NCI-H2171 (cell line): Measurements from ENCODE around the gene ASCC2.
"Not testable (repeated sequence)": the region's sequence is repeated elsewhere in the genome, so short reads cannot be mapped to it uniquely, and the experiment has no call there.

ENCODE experiments used
- DNase-seq: peaks from one replicate; lab custom pipeline; 2025; lab: John Stamatoyannopoulos, UW

ASCC2 gene

DNA sequence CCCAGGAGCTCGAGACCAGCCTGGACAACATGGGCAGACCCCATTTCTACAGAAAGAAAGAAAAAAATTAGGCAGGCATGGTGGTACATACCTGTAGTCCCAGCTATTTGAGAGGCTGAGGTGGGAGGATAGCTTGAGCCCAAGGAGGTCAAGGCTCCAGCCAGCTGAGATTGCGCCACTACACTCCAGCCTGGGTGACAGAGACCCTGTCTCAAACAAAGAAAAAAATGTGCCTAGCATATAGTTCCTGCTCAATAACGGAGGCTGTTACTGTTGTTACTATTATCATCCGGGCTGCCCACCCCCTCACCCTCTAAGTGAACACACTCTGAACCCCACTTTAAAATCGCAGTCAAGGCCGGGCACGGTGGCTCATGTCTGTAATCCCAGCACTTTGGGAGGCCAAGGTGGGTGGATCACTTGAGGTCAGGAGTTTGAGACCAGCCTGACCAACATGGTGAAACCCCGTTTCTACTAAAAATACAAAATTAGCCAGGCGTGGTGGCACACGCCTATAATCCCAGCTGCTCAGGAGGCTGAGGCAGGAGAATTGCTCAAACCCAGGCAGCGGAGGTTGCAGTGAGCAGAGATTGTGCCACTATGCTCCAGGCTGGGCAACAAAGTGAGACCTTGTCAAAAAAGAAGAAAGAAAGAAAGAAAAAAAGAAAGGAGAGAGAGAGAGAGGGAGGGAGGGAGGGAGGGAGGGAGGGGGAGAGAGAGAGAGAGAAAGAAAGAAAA, 83.2 kb downstream of the ASCC2 start:
- DNase-seq: not testable (repeated sequence)

DNA sequence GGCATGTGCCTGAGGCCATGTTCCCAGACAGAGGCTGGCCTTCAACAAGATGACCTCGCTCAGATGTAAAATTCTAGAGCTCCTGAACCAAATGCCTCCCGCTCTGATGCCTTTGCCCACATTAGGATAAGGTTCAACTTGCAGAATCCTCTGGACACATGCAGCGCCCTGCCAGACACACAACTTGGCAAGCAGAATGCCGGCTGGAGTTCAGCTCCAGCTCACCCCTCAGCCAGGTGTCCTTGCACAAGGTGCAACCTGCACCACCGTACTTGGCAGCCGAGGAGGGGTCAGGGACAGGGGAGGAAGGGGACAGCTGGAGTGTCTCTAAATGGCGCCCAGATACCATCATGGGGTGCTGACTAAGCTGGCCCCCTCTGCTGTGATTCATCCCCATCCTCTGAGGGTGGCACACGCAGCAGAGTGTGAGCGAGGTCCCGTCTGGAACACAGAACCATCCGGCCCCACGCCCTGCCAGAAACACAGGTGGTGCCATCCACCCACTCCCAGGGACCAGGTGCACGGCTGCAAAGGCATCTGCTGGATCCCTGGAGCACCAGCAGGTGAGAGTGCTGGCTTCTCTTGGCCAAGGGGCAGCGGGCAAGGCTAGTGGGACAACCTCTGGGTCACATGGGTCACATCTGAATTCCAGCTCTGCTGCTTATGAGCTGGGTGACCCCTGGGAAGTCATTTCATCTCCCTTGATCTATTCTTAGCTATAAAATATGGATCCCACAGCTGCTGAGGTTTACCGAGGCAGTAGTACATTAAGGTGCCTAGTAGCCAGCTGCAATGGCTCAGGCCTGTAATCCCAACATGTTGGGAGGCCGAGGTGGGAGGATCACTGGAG, 84.0 kb downstream of the ASCC2 start:
- no peak for DNase-seq

DNA sequence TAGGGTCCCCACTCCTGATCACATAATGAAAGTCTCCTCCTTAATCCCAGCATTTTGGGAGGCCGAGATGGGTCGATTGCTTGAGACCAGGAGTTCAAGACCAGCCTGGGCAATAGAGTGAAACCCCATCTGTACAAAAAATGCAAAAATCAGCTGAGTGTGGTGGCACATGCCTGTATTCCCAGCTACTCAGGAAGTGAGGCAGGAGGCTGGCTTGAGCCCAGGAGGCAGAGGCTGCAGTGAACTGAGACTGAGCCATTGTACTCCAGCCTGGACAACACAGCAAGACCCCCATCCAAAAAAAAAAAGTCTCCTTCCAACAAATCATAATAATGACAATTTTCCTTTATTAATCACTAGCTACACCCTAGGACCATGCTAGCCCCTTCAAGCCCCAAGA, 86.4 kb downstream of the ASCC2 start:
- DNase-seq: no peak

GRCh38 chr22:29750559-29751538, 87.2 kb downstream of the ASCC2 start:
- DNase-seq: no peak

GRCh38 chr22:29750029-29750428, 88.0 kb downstream of the ASCC2 start:
- DNase-seq: no peak

GRCh38 chr22:29748248-29748893, 89.7 kb downstream of the ASCC2 start:
- DNase-seq: no peak

DNA sequence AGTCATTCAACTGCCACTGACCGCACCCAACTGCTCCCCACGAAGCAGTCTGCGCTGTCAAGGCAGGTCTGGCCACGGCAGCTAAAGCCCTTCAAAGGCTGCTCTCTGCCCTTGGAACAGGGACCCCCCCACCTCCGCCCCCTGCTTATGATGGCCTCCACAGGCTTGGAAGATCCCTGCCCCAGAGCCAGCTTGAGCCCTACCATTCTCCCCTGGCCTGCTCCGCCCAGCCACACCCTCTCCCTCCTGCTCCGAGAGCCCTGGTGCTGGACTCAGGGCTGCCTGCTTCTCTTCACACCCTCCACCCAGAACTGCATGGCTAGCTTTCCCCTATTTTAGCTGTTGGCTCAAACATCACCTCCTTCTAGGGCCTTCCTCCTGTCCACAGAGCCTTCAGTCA, 90.2 kb downstream of the ASCC2 start:
- no peak for DNase-seq

DNA sequence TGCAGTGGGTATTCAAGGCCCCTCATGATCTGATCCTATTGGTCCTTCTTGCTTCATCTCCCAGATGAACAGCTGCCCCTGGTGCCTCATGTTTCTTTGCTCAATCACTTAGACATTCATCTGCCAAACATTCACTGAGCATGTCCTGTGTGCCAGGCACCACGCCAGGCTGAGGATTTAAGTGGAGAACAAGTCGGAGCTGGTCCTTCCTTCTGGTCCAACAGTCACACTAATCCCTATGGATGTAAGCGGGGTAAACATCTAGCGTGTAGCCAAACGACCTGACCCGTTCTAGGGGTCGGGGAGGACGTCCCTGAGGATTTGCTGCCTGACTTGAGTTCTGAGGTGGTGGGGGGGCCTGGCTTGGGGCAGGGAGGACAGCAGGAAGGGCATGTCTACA, 93.2 kb downstream of the ASCC2 start:
- peak; percentile 97 for DNase-seq

- no peak for DNase-seq
Measured at GRCh38 chr22:29742326-29742725, 95.7 kb downstream of the ASCC2 start.

GRCh38 chr22:29741926-29742325, 96.1 kb downstream of the ASCC2 start:
- DNase-seq: no peak

GRCh38 chr22:29740216-29740615, 97.9 kb downstream of the ASCC2 start:
- no peak for DNase-seq

DNA sequence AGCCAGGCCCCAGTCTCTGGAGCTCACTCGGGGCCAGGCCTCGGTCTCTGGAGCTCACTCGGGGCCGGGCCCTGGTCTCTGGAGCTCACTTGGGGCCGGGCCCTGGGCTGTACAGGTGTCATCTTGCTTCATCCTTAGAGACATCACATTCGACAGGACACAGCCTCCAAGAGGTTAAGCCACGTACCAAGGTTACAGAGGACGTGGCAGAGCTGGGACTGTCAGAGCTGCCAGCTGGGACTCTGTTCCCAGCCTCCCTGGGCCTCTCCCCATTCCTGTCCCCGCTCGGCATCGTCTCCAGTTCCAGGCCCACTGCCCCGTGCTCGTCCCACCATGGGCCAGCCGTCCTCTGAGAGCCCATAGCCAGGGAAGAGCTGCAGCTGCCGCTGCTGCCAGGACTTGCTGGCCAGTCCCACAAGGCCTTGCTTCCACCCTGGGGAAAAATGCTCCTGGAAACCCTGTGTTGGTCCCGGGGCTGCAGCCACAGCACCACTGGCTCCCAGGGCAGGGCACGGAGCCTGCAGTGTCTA, 98.7 kb downstream of the ASCC2 start:
- DNase-seq: no peak
